Glutamatergic neuron (in vitro differentiated cells): Measurements from ENCODE around the gene FAM210A. TPM values are rescaled to one million over a fixed set of nuclear protein-coding genes. Genes with fewer than 3 reads are reported as not detected.

Experiments
- DNase-seq: peaks from one replicate; pipeline ENCODE4 v3.0.0; 2022
- H3K27ac Mint-ChIP-seq: one replicate; pipeline ENCODE4 v1.8.0; 2020; ENCODE audit warnings: mild to moderate bottlenecking, mixed read lengths, inconsistent platforms; ENCODE audit not compliant: unreplicated experiment
- H3K27me3 Mint-ChIP-seq: one replicate; pipeline ENCODE4 v1.8.0; 2020; ENCODE audit warnings: mild to moderate bottlenecking, moderate library complexity, mixed read lengths, inconsistent platforms; ENCODE audit not compliant: unreplicated experiment
- H3K36me3 Mint-ChIP-seq: one replicate; pipeline ENCODE4 v1.8.0; 2020; ENCODE audit warnings: mild to moderate bottlenecking, mixed read lengths, inconsistent platforms; ENCODE audit not compliant: unreplicated experiment
- H3K4me1 Mint-ChIP-seq: one replicate; pipeline ENCODE4 v1.8.0; 2020; ENCODE audit warnings: mild to moderate bottlenecking, low read depth, mixed read lengths, inconsistent platforms; ENCODE audit not compliant: unreplicated experiment
- H3K4me3 Mint-ChIP-seq: one replicate; pipeline ENCODE4 v1.8.0; 2020; ENCODE audit warnings: mild to moderate bottlenecking, mixed read lengths, inconsistent platforms; ENCODE audit not compliant: unreplicated experiment
- H3K9me3 Mint-ChIP-seq: one replicate; pipeline ENCODE4 v1.8.0; 2020; ENCODE audit warnings: mild to moderate bottlenecking, moderate library complexity, mixed read lengths, inconsistent platforms; ENCODE audit not compliant: unreplicated experiment
- total RNA-seq: library from RNA; stranded (reverse); fragmentation: NEBNext Ultra II Directional; extraction: Animal tissue kit (Norgen Biotek cat#: 25700); gene quantifications from one replicate; pipeline ENCODE4 v1.2.1, GENCODE V29; 2021; ENCODE audit not compliant: unreplicated experiment
- TF ChIP-seq, protein P1 (sequence below): fragments of 200-600 bp; sonication (generic); IDR thresholded peaks from one replicate; pipeline ENCODE4 v1.5.0; 2021; ENCODE audit not compliant: partially characterized antibody, unreplicated experiment

The FAM210A gene
- total RNA-seq, 1 donor from 2014 or later: 7.9 TPM

DNA sequence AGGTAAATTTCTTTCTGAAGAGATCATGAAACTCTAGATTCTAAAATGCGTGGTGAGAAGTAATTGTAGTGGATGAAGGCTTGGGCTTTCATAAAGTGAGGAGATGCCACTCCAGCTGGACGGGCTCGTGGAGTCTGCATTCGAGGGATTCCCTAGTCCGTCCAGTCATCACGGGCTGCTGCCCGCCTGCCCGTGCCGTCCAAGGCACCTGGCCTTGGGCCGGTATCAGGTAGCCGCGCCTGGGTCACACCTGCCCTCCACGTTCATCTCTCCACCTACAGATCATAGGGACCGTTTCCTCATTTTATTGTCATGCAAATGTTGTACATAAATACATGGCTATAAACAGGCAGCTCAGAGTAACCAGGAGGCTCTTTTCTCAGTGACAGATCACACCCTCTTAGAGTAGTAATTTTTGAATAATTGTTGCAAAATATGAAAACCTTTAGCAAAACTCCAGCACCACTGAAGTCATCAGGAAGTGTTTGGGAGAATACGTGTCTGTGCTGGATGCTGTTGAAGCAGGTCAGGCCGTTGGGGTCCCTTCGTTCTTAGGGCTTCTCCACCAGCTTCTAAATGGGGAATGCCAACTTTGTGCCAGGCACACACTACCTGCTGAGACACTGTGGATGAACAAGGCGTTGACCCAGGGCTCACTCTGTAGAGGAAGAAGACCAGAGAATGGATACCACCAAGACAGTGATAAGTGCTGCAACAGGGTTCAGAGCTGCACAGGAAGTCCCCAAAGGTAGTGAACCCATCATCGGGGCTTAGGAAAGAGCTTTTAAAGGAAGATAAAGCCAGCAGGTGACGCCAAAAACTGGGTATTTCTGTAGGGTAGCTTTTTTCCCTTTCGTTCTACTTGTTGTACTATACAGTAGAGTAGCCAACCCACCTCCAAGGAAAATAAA, 112.5 kb downstream of the FAM210A start:
- Mint-ChIP-seq H3K9me3 (no peaks in the 10 kb centered on the region), H3K4me1 (peaks cover 8% of the 10 kb centered on the region), H3K27me3 (peaks cover 2% of the 10 kb centered on the region), H3K36me3 (no peaks in the 10 kb centered on the region), H3K27ac (no peak overlapping the region), H3K4me3 (no peak overlapping the region)
- TF ChIP-seq, protein P1, sequence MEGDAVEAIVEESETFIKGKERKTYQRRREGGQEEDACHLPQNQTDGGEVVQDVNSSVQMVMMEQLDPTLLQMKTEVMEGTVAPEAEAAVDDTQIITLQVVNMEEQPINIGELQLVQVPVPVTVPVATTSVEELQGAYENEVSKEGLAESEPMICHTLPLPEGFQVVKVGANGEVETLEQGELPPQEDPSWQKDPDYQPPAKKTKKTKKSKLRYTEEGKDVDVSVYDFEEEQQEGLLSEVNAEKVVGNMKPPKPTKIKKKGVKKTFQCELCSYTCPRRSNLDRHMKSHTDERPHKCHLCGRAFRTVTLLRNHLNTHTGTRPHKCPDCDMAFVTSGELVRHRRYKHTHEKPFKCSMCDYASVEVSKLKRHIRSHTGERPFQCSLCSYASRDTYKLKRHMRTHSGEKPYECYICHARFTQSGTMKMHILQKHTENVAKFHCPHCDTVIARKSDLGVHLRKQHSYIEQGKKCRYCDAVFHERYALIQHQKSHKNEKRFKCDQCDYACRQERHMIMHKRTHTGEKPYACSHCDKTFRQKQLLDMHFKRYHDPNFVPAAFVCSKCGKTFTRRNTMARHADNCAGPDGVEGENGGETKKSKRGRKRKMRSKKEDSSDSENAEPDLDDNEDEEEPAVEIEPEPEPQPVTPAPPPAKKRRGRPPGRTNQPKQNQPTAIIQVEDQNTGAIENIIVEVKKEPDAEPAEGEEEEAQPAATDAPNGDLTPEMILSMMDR: no peak
- no peak for DNase-seq

Other genes with a start within 250 kb of the FAM210A start
- gene RNMT, start 115 bp upstream of the FAM210A start, total RNA-seq: 42.8 TPM
- not detected for gene MC5R, start 97.6 kb upstream of the FAM210A start, total RNA-seq
- gene MC2R, start 189.0 kb upstream of the FAM210A start, total RNA-seq: not detected